Endothelial cell (in vitro differentiated cells): ENCODE data around the gene METTL3. TPM values are rescaled to one million over a fixed set of nuclear protein-coding genes. Genes with fewer than 3 reads are reported as not detected.
A peak's percentile ranks its signal among the peaks of the same experiment; 100 is the strongest.

Experiments
- DNase-seq: peaks from one replicate; pipeline ENCODE4 v3.0.0; 2021; ENCODE audit warnings: low spot score
- H3K27ac Mint-ChIP-seq: one replicate; pipeline ENCODE4 v1.8.0; 2021; ENCODE audit warnings: mixed read lengths, inconsistent platforms; ENCODE audit not compliant: unreplicated experiment
- H3K27me3 Mint-ChIP-seq: one replicate; pipeline ENCODE4 v1.8.0; 2021; ENCODE audit warnings: mild to moderate bottlenecking, moderate library complexity, mixed read lengths, inconsistent platforms; ENCODE audit not compliant: unreplicated experiment
- H3K36me3 Mint-ChIP-seq: one replicate; pipeline ENCODE4 v1.8.0; 2021; ENCODE audit warnings: mild to moderate bottlenecking, low read depth, mixed read lengths, inconsistent platforms; ENCODE audit not compliant: unreplicated experiment
- H3K4me1 Mint-ChIP-seq: one replicate; pipeline ENCODE4 v1.8.0; 2021; ENCODE audit warnings: mild to moderate bottlenecking, mixed read lengths, inconsistent platforms; ENCODE audit not compliant: unreplicated experiment
- H3K4me3 Mint-ChIP-seq: one replicate; pipeline ENCODE4 v1.8.0; 2021; ENCODE audit warnings: mild to moderate bottlenecking, mixed read lengths, inconsistent platforms; ENCODE audit not compliant: unreplicated experiment
- H3K9me3 Mint-ChIP-seq: one replicate; pipeline ENCODE4 v1.8.0; 2021; ENCODE audit warnings: mixed read lengths, inconsistent platforms; ENCODE audit not compliant: unreplicated experiment
- total RNA-seq: library from RNA; stranded (reverse); fragmentation: NEBNext Ultra II Directional; extraction: Animal tissue kit (Norgen Biotek cat#: 25700); gene quantifications from one replicate; pipeline ENCODE4 v1.2.1, GENCODE V29; 2021; ENCODE audit not compliant: unreplicated experiment
- TF ChIP-seq, protein P1 (sequence below): fragments of 200-600 bp; sonication (generic); IDR thresholded peaks from one replicate; pipeline ENCODE4 v1.5.0; 2021; ENCODE audit warnings: antibody characterized with exemption; ENCODE audit not compliant: unreplicated experiment

The METTL3 gene
- total RNA-seq, 1 donor from 2014 or later = 46.1 TPM

DNA sequence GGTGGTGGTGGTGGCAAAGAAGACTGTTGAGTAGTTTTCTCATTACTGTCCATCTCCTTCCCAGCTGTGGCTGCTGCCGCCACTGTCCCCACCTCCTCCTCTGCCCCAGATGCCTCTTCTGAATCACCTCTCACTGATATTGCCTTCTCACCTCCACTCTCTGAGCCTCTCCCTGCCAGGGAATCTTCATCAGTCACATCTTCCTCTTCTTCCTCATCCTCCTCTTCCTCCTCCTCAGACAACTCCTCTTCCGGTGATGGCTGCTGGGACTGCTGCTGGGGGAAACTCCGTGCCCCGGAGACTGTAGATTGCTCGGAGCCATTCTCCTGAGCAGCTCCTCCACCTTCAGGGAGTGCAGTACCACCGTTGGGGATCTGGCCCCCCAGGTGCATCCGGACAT is 12.1 kb upstream of the METTL3 start:
- DNase-seq = no peak
- H3K36me3 Mint-ChIP-seq = peaks cover 22% of the 10 kb centered on the region
- TF ChIP-seq, protein P1, sequence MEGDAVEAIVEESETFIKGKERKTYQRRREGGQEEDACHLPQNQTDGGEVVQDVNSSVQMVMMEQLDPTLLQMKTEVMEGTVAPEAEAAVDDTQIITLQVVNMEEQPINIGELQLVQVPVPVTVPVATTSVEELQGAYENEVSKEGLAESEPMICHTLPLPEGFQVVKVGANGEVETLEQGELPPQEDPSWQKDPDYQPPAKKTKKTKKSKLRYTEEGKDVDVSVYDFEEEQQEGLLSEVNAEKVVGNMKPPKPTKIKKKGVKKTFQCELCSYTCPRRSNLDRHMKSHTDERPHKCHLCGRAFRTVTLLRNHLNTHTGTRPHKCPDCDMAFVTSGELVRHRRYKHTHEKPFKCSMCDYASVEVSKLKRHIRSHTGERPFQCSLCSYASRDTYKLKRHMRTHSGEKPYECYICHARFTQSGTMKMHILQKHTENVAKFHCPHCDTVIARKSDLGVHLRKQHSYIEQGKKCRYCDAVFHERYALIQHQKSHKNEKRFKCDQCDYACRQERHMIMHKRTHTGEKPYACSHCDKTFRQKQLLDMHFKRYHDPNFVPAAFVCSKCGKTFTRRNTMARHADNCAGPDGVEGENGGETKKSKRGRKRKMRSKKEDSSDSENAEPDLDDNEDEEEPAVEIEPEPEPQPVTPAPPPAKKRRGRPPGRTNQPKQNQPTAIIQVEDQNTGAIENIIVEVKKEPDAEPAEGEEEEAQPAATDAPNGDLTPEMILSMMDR = no peak
- H3K4me1 Mint-ChIP-seq = peaks cover 18% of the 10 kb centered on the region
- peak overlapping the region; percentile 21 for H3K4me3 Mint-ChIP-seq
- H3K27me3 Mint-ChIP-seq = peaks cover 2% of the 10 kb centered on the region
- no peaks in the 10 kb centered on the region for H3K9me3 Mint-ChIP-seq
- H3K27ac Mint-ChIP-seq = no peak overlapping the region

DNA sequence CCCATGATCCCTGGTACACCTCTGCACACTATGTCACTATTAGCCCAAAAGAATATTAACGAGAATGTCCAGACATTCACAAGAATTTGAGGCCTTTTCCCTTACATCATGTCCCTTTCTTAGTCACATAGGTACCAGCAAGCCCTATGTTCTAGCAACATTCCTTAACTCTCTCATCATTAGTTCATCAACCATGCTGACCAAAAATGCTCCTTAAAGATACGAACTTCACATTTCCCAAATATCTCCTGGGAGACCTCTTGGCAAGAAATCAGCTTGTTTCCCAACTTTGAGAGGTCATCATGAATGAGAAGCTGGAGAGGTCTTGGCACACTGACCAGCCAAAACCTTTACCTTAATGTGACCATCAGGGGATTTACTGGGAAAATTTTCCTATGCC is 10.4 kb upstream of the METTL3 start:
- TF ChIP-seq, protein P1 = no peak
- Mint-ChIP-seq H3K4me1 (peaks cover 7% of the 10 kb centered on the region), H3K36me3 (peaks cover 22% of the 10 kb centered on the region), H3K27me3 (peaks cover 2% of the 10 kb centered on the region), H3K27ac (no peak overlapping the region), H3K9me3 (no peaks in the 10 kb centered on the region), H3K4me3 (no peak overlapping the region)
- DNase-seq = no peak

GRCh38 chr14:21520767-21521166 is 9.6 kb upstream of the METTL3 start:
- peaks cover 22% of the 10 kb centered on the region for H3K36me3 Mint-ChIP-seq
- no peak overlapping the region for H3K4me3 Mint-ChIP-seq
- H3K4me1 Mint-ChIP-seq = peaks cover 6% of the 10 kb centered on the region
- H3K27ac Mint-ChIP-seq = no peak overlapping the region
- peaks cover 2% of the 10 kb centered on the region for H3K27me3 Mint-ChIP-seq
- no peaks in the 10 kb centered on the region for H3K9me3 Mint-ChIP-seq
- TF ChIP-seq, protein P1 = no peak
- DNase-seq = no peak

DNA sequence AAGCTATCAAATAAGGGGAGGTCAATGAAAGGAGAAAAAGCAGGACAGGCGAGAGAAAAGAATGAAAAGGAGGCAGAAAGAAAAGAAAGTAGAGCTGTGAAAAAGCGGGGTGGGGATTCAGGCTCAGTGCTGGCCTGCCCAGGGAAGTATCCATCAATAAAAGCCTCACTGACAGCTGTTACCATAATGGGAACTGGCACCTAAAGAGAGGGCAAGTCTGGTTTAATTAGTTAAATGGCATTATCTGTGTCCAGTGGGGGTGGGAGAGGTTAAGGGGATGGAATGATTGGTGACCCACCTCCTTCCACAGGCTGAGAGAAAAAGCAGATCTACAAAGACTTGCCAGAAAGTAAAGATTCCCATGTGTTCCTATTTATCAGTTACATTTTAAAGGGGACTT is 7.6 kb upstream of the METTL3 start:
- no peaks in the 10 kb centered on the region for H3K4me1 Mint-ChIP-seq
- peak overlapping the region; percentile 5 for H3K27ac Mint-ChIP-seq
- H3K4me3 Mint-ChIP-seq = no peak overlapping the region
- TF ChIP-seq, protein P1 = no peak
- H3K9me3 Mint-ChIP-seq = no peaks in the 10 kb centered on the region
- peaks cover 2% of the 10 kb centered on the region for H3K27me3 Mint-ChIP-seq
- H3K36me3 Mint-ChIP-seq = peaks cover 15% of the 10 kb centered on the region
- DNase-seq = no peak

- Mint-ChIP-seq H3K27me3 (peaks cover 7% of the 10 kb centered on the region), H3K36me3 (peaks cover 6% of the 10 kb centered on the region), H3K9me3 (no peaks in the 10 kb centered on the region), H3K27ac (no peak overlapping the region), H3K4me3 (no peak overlapping the region), H3K4me1 (peaks cover 13% of the 10 kb centered on the region)
- TF ChIP-seq, protein P1 = no peak
- DNase-seq = no peak
Observed at GRCh38 chr14:21514341-21514740, 3.2 kb upstream of the METTL3 start.
